HCT116 (cell line): Measurements from ENCODE around the gene IGSF11.

Source experiments
- CBX3 ChIP-seq: IDR thresholded peaks from 2 replicates; pipeline ENCODE4 v1.6.1; 2012; ENCODE audit warnings: low read depth
- CEBPB ChIP-seq: IDR thresholded peaks from 2 replicates; pipeline ENCODE4 v1.6.1; 2012; ENCODE audit warnings: low read depth
- CTCF ChIP-seq, 3 experiments: fragments of 200-600 bp in 1 of 3; sonication (generic) in 1 of 3; IDR thresholded peaks in 2 of 3; conservative IDR thresholded peaks in 1 of 3; 2 replicates each; pipeline ENCODE4 v1.5.1; 2012 to 2017; ENCODE audit warnings: low read depth in 2 of 3, low read length in 2 of 3, antibody characterized with exemption in 1 of 3, borderline replicate concordance in 1 of 3, control low read depth in 1 of 3, mild to moderate bottlenecking in 1 of 3, mixed read lengths in 1 of 3, mixed run types in 1 of 3, moderate library complexity in 1 of 3; ENCODE audit not compliant: insufficient read depth in 1 of 3
- ELF1 ChIP-seq: IDR thresholded peaks from 2 replicates; pipeline ENCODE4 v1.6.1; 2012; ENCODE audit warnings: low read depth, borderline replicate concordance
- EZH2phosphoT487 ChIP-seq: fragments of 200-600 bp; IDR thresholded peaks from 2 replicates; pipeline ENCODE4 v1.6.1; 2018; ENCODE audit warnings: antibody characterized with exemption, borderline replicate concordance
- MAX ChIP-seq: IDR thresholded peaks from 2 replicates; pipeline ENCODE4 v1.6.1; 2012
- POLR2A ChIP-seq: IDR thresholded peaks from 2 replicates; pipeline ENCODE4 v1.7.0; 2011; ENCODE audit warnings: borderline replicate concordance; ENCODE audit not compliant: insufficient read depth, insufficient read length; ENCODE audit errors: extremely low read depth
- POLR2AphosphoS5 ChIP-seq: IDR thresholded peaks from 2 replicates; pipeline ENCODE4 v1.6.1; 2011; ENCODE audit warnings: mild to moderate bottlenecking, low read depth, low read length, moderate library complexity
- SIN3A ChIP-seq: IDR thresholded peaks from 2 replicates; pipeline ENCODE4 v1.6.1; 2012; ENCODE audit warnings: low read depth
- TCF7L2 ChIP-seq: IDR thresholded peaks from 2 replicates; pipeline ENCODE4 v1.7.0; 2011; ENCODE audit warnings: borderline replicate concordance, inconsistent platforms; ENCODE audit not compliant: insufficient read depth, insufficient read length; ENCODE audit errors: extremely low read depth
- ZBTB33 ChIP-seq: IDR thresholded peaks from 2 replicates; pipeline ENCODE4 v1.6.1; 2011; ENCODE audit warnings: mild to moderate bottlenecking, low read length, moderate library complexity; ENCODE audit not compliant: insufficient replicate concordance; ENCODE audit errors: extremely low read depth
- ZNF274 ChIP-seq: fragments of 200-500 bp; sonication (Bioruptor generic); IDR thresholded peaks from 2 replicates; pipeline ENCODE4 v1.6.1; 2014; ENCODE audit warnings: mild to moderate bottlenecking, low read depth, low read length, inconsistent platforms

GRCh38 chr3:118986734-118987133 lies 47.9 kb downstream of the IGSF11 start:
- no peak for TF ChIP-seq SIN3A
- no peak for TF ChIP-seq CTCF (IDR thresholded peaks at IDR 0.05 in 2 of 3, conservative IDR thresholded peaks at IDR 0.05 in 1 of 3; ENCODE audit: borderline replicate concordance in 1 of 3, insufficient read depth in 1 of 3, low read depth in 2 of 3, low read length in 2 of 3)
- no peak for TF ChIP-seq EZH2phosphoT487
- TF ChIP-seq POLR2AphosphoS5, result no peak
- TF ChIP-seq MAX, result no peak
- no peak for TF ChIP-seq CBX3
- no peak for TF ChIP-seq ZBTB33
- no peak for TF ChIP-seq ZNF274
- no peak for TF ChIP-seq TCF7L2
- TF ChIP-seq ELF1, result no peak
- TF ChIP-seq POLR2A, result no peak
- TF ChIP-seq CEBPB, result no peak
